PC-3 (cell line): Measurements from ENCODE around the gene DAAM2. TPM values are rescaled to one million over a fixed set of nuclear protein-coding genes. Genes with fewer than 3 reads are reported as not detected.

ENCODE experiments used
- ATAC-seq: fragments of 200-7000 bp; cut with Tn5 transposase; 2 replicates; pipeline ENCODE4 v1.9.1; 2020; ENCODE audit warnings: mild to moderate bottlenecking, moderate library complexity
- BruUV-seq: library from RNA; stranded (reverse); fragments of 400-500 nt; replicated peaks from 2 replicates; lab custom pipeline; 2021; lab: Mats Ljungman, UMichigan
- CTCF ChIA-PET: fragments of 300-600 bp; sonication (Branson Sonifier 250); formaldehyde crosslinking; loops from one replicate; lab custom pipeline; 2022; ENCODE audit warnings: antibody characterized with exemption; lab: Charles Lee
- POLR2A ChIA-PET: fragments of 300-600 bp; sonication (Branson Sonifier 250); formaldehyde crosslinking; loops from one replicate; lab custom pipeline; 2022; ENCODE audit warnings: antibody characterized with exemption; ENCODE audit not compliant: unreplicated experiment; lab: Charles Lee
- DNase-seq: peaks from one replicate; pipeline ENCODE4 v3.0.0-alpha.2; 2015
- H2AFZ ChIP-seq: fragments of 300-600 bp; sonication (generic); 2 replicates; pipeline ENCODE4 v1.6.0; 2016; ENCODE audit warnings: antibody characterized with exemption, low read length
- H3F3A ChIP-seq: fragments of 300-600 bp; sonication (generic); one replicate; pipeline ENCODE4 v1.6.0; 2017; ENCODE audit warnings: antibody characterized with exemption, low read length, control low read depth, mild to moderate bottlenecking; ENCODE audit not compliant: unreplicated experiment
- H3K27ac ChIP-seq: fragments of 300-600 bp; sonication (generic); 2 replicates; pipeline ENCODE4 v1.5.1; 2016; ENCODE audit warnings: mild to moderate bottlenecking, low read length
- H3K27me3 ChIP-seq: fragments of 300-600 bp; sonication (generic); 2 replicates; pipeline ENCODE4 v1.6.1; 2016; ENCODE audit warnings: low read length, mixed read lengths
- H3K36me3 ChIP-seq: fragments of 300-600 bp; sonication (generic); 2 replicates; pipeline ENCODE4 v1.6.1; 2016; ENCODE audit warnings: low read depth, mixed run types, low read length, mixed read lengths
- H3K4me1 ChIP-seq: fragments of 300-600 bp; sonication (generic); 2 replicates; pipeline ENCODE4 v1.5.1; 2016; ENCODE audit warnings: low read length; ENCODE audit not compliant: insufficient read depth
- H3K4me2 ChIP-seq: fragments of 300-600 bp; sonication (generic); 2 replicates; pipeline ENCODE4 v1.6.0; 2016; ENCODE audit warnings: low read length
- H3K4me3 ChIP-seq: fragments of 300-600 bp; sonication (generic); 2 replicates; pipeline ENCODE4 v1.5.1; 2016; ENCODE audit warnings: mild to moderate bottlenecking, low read length, mixed read lengths
- H3K79me2 ChIP-seq: fragments of 300-600 bp; sonication (generic); 2 replicates; pipeline ENCODE4 v1.6.1; 2017; ENCODE audit warnings: low read length, mixed read lengths
- H3K9ac ChIP-seq: fragments of 300-600 bp; sonication (generic); 2 replicates; pipeline ENCODE4 v1.6.0; 2016; ENCODE audit warnings: mild to moderate bottlenecking, low read length
- H3K9me2 ChIP-seq: fragments of 300-600 bp; sonication (generic); replicated peaks from 2 replicates; pipeline ENCODE4 v1.6.1; 2016; ENCODE audit warnings: mixed run types, low read length, mixed read lengths
- H3K9me3 ChIP-seq: fragments of 300-600 bp; sonication (generic); 2 replicates; pipeline ENCODE4 v1.6.1; 2016; ENCODE audit warnings: low read length, mixed read lengths
- H4K20me1 ChIP-seq: fragments of 300-600 bp; sonication (generic); 2 replicates; pipeline ENCODE4 v1.6.1; 2016; ENCODE audit warnings: low read length, mixed read lengths
- CTCF ChIP-seq: fragments of 300-600 bp; sonication (generic); conservative IDR thresholded peaks from 2 replicates; pipeline ENCODE4 v1.5.1; 2017; ENCODE audit warnings: antibody characterized with exemption, low read depth, mild to moderate bottlenecking, low read length
- EZH2 ChIP-seq: fragments of 300-600 bp; sonication (generic); IDR thresholded peaks from one replicate; pipeline ENCODE4 v1.6.1; 2017; ENCODE audit warnings: antibody characterized with exemption, mild to moderate bottlenecking, low read length; ENCODE audit not compliant: unreplicated experiment
- EZH2phosphoT487 ChIP-seq: fragments of 300-600 bp; sonication (generic); IDR thresholded peaks from 2 replicates; pipeline ENCODE4 v1.6.1; 2018; ENCODE audit warnings: mild to moderate bottlenecking, antibody characterized with exemption, low read length, borderline replicate concordance
- intact Hi-C: fragments of 100-400 bp; cut with micrococcal nuclease; formaldehyde crosslinking; loops from 2 replicates; pipeline ENCODE4 v1.9.0; 2023
- total RNA-seq: library from RNA; depleted of rRNA; stranded (reverse); fragments of >200 nt; gene quantifications from 2 replicates; pipeline ENCODE4 v1.2.3, GENCODE V29; 2014

DAAM2 gene
- total RNA-seq, 1 experiment from 2014 or later = not detected

- Histone ChIP-seq H3K79me2 (no peaks in the 10 kb centered on the region), H3K36me3 (no peaks in the 10 kb centered on the region), H2AFZ (no peak overlapping the region), H3K4me1 (no peaks in the 10 kb centered on the region), H3K9me2 (no peaks in the 10 kb centered on the region), H3K9ac (no peak overlapping the region), H3K27ac (no peak overlapping the region), H3F3A (no peaks in the 10 kb centered on the region), H3K9me3 (no peaks in the 10 kb centered on the region), H3K4me3 (no peak overlapping the region), H4K20me1 (no peaks in the 10 kb centered on the region), H3K4me2 (no peak overlapping the region), H3K27me3 (no peaks in the 10 kb centered on the region)
- DNase-seq (no peak), ATAC-seq (no peak)
- ChIA-PET POLR2A (no interaction called here), CTCF (no interaction called here)
- no TSS peak for BruUV-seq
- intact Hi-C loops = no loop called here
- TF ChIP-seq EZH2phosphoT487 = no peak
- no peak for TF ChIP-seq EZH2
- TF ChIP-seq CTCF = no peak
Measured at GRCh38 chr6:39911513-39912125, 119.4 kb downstream of the DAAM2 start.

GRCh38 chr6:39912446-39912845 is 120.3 kb downstream of the DAAM2 start:
- TF ChIP-seq EZH2phosphoT487 = no peak
- no peak for TF ChIP-seq EZH2
- Histone ChIP-seq H3K4me2 (no peak overlapping the region), H2AFZ (no peak overlapping the region), H3K9ac (no peak overlapping the region), H3K27me3 (no peaks in the 10 kb centered on the region), H3F3A (no peaks in the 10 kb centered on the region), H3K9me3 (no peaks in the 10 kb centered on the region), H3K4me3 (no peak overlapping the region), H3K79me2 (no peaks in the 10 kb centered on the region), H3K9me2 (no peaks in the 10 kb centered on the region), H4K20me1 (no peaks in the 10 kb centered on the region), H3K27ac (no peak overlapping the region), H3K36me3 (no peaks in the 10 kb centered on the region), H3K4me1 (no peaks in the 10 kb centered on the region)
- CTCF ChIA-PET = no interaction called here
- ATAC-seq (no peak), DNase-seq (no peak)
- POLR2A ChIA-PET = no interaction called here
- no TSS peak for BruUV-seq
- intact Hi-C loops = no loop called here

GRCh38 chr6:39913391-39913916 is 121.3 kb downstream of the DAAM2 start:
- CTCF ChIA-PET = no interaction called here
- no peak for DNase-seq
- Histone ChIP-seq H3K27me3 (no peaks in the 10 kb centered on the region), H3K9me2 (no peaks in the 10 kb centered on the region), H3K79me2 (no peaks in the 10 kb centered on the region), H2AFZ (no peak overlapping the region), H3K27ac (no peak overlapping the region), H3K9me3 (no peaks in the 10 kb centered on the region), H3K9ac (no peak overlapping the region), H3F3A (no peaks in the 10 kb centered on the region), H3K4me1 (no peaks in the 10 kb centered on the region), H3K4me2 (no peak overlapping the region), H3K36me3 (no peaks in the 10 kb centered on the region), H4K20me1 (no peaks in the 10 kb centered on the region), H3K4me3 (no peak overlapping the region)
- ATAC-seq = no peak
- POLR2A ChIA-PET = no interaction called here
- BruUV-seq = no TSS peak
- intact Hi-C loops = no loop called here
- TF ChIP-seq EZH2phosphoT487 (no peak), EZH2 (no peak), CTCF (no peak)
